Hematopoietic multipotent progenitor cell treated with erythropoietin and hydrocortisone succinate and interleukin-3 and kit ligand, for 4 days (in vitro differentiated cells): ENCODE measurements around the gene CCDC102A.

Source experiments
- DNase-seq: peaks from one replicate; pipeline ENCODE4 v3.0.0-alpha.2; 2015

Gene CCDC102A

DNA sequence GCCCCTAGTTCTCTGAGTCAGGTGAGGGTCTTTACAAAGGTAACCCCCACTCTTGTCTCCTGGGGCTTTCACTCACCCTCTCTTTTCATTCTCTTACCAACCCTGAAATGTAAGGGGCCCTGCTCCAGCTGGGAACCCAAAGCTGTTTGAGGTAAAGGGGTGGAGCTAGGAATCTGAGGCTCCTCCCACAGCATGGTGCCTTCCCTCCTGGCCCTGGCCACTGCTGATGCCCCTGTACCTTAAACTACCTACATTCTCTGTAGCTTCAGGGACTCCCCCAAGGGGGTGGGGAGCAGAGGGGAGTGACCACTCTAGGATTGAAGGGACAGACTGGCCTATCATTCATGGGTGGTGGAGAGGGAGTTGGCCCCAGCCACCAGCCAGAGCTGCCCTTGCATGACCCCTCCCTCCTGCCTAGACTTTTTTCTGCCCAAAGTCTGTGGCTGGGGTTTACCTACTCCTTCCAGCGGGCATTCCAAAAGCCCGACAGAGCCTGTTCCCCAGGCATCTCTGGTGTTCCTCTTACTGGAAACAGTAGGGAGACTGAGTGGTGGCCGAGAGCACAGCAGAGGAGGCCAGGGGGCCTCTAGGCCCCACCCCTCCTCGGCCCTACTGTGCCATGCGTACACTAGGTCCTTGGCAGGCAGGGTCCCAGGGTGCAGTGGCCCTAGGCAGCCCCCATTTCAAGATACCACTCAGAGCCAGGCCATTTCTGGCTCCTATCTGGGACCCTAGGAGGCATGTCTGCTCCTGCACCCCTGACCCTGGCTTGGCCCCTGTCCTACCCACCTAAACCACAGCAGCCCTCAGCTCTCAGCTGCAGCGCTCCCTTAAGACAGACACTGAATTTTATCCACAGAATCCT is 59.6 kb downstream of the CCDC102A start:
- DNase-seq = peak; percentile 39

DNA sequence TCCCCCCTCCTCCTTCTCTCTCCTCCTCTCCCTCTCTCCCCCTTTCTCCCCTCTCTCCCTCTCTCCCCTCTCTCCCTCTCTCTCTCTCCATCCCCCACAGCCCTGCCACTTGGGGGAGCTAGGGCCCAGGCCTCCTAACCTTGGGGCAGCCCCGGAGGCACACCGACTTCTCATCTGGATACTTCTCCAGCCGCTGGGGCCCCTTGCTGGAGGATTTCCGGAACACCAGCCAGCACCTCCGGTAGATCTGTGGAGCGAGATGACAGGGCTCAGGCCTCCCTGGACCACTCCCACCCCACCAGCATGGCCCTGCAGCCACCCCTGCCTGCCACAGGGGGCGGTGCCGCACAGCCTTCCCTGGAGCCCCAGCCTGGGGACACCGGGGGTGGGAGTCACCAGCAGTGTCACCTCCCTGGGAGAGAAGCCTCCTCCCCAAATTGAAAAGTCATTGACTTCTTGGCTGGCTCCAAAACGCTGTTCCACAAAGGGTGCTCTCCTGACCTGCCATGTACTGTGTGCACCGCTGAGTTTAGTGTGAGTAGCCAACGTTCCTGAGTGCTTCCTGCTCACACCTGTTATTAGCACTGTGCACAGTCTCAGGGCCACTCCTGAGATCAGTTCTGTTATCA is 60.5 kb downstream of the CCDC102A start:
- peak; percentile 93 for DNase-seq

DNA sequence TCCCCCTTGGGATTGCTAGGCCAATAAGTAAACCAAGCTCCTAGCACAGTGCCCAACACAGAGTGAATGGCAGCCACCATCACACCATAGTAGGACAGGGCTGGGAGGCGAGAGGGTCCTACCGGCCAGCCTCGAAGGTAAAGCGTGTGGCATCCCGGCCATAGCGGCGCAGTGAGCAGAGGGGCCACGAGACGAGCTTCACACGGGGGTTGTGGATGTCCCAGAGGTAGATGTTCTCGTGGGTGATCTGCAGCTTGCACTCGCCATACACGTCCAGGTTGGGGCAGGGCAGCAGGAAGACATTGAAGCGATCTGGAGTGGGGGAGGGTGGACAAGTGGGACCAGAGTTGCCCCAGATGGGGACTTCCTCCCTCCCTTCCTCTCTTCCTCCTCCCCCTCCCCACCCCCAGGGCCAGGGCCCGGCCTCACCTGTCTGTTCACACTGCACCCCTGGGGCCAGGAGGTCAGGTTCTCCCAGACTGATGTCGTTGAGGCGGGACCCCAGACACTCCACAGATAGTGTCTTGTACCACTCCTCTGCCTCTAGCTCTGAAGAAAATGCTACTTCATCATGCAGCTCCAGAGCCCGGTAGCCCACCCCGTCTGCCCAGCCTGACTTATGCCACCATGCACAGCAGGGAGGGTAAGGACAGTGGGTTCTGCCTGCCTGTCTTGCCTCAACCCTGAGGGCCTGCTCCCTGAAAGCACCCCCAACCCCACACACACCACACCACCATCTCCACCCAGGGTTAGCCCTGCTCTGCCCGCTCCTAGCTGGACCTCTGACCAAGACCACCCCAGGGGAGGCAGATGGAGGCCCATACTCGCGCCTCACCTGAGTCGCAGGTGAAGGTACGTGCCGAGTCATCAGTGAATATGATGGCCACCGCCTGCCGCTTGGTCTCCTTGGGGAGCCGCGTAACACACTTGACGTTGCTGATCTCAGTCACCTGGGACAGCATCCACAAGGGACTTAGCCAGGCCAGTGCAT is 61.4 kb downstream of the CCDC102A start:
- DNase-seq = no peak

- no peak for DNase-seq
Measured at GRCh38 chr16:57473906-57474305, 62.5 kb downstream of the CCDC102A start.

GRCh38 chr16:57473176-57473840 is 63.1 kb downstream of the CCDC102A start:
- DNase-seq = no peak

- DNase-seq = no peak
Measured at GRCh38 chr16:57472665-57473060, 63.7 kb downstream of the CCDC102A start.

DNA sequence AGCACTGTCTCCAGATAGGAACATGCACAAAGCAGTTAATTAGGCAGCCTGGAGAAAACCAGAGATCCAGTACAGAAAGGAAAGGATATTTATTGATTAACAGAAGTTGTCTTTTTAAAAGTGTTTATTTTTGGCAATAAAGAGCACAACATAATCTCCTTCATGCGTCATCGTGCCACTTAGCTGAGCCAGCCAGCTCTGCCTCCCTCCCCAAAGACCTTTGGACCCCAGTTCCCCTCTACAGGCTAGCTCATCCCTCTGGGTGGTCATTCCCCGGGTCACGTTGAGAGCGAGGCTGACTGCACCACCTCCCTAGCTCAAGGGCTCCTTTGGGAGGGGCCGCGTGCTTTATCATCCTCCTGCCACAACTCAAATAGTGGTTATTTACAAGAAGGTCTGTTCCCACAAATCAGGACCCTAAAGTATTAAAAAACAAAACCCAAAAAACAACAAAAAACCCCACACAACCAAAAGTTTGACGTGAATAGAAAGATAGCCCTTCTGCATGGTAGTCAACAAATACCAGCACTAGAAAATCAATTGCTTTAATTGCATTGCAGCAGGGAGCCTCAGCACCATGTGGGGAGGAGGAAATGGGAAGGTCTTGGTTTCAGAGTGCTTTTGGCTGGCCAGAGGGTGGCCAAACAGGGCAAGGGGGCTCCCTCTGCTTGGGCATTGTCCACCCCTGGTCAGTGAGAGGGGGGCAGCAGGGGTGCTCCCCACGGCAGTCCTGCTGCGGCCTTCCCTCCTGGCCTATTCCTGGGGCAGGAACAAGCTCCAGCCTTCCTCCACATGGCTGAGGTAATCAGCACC is 64.3 kb downstream of the CCDC102A start:
- DNase-seq = no peak

DNA sequence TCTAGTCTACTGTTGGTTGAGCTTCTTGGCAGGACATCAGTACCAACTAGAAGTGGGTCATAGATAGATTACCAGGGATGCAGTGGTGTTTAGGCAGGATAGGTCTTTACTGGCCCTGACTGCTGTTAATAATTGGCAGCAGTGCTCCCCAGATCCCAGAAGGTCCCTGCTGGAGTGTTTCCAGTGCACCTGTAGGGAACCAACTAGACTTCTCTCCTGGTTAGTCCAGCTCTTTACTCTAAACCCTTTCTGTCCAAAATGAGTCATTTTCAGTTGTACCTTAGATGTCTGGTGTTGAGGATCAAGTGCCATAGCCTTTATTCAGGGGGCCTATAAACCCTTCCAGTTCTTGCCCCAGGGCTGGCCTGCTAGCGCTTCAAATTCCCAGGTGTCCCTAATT is 65.2 kb downstream of the CCDC102A start:
- no peak for DNase-seq

GRCh38 chr16:57470711-57471110 is 65.7 kb downstream of the CCDC102A start:
- no peak for DNase-seq

DNA sequence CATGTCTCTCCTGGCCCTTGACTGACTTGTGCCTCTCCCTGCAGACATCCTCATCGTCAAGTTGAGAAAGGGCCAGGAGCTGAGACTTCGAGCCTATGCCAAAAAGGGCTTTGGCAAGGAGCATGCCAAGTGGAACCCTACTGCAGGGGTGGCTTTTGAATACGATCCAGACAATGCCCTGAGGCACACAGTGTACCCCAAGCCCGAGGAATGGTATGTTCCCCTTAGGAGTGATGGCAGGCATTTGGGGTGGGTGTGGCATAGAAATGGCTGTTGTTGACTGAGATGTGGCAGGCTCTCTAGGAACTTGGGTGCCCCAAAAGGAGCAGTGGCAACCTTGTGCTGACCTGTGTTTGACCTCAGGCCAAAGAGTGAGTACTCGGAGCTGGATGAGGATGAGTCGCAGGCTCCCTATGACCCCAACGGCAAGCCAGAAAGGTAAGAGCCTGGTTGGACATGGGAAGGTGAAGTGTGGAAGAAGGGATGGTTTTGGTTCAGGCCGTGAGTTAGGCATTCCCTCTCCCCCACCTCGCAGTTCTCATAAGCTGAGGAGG is 66.4 kb downstream of the CCDC102A start:
- no peak for DNase-seq

DNA sequence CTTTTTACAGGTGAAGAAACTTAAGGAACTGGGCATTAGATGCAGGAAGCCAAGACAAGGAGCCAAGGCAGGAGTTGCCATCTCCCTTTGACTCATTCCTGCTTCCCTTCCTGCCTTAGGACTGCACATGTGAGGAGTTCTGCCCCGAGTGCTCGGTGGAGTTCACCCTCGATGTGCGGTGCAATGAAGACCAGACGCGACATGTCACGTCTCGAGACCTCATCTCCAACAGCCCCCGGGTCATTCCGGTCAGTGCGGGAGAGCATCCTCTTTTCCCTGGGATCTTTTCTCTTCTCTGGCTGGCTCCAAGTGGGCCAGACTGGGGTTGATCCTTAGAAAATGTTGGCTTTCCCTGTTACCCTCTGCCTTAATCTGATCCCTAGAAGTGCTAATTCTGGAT is 67.3 kb downstream of the CCDC102A start:
- DNase-seq = no peak

DNA sequence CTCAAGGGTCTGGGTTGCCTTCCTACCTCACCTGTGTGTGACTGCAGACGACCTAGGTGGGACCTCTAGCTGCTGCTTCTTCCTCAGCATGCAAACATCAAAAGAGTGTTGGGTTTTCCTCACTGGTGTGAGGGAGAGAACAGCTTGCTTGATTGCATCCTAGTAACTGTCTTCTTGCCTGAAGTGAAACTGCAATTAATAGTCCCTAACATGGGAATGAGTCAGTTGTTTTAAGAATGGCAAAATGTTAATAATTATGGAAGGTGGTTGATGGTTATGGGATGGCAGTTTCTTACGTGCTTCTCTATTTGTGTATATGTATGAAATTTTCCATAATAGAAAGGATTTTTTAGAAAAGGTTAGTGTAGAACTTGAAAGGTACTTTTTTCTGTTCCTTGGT is 68.0 kb downstream of the CCDC102A start:
- DNase-seq = no peak

GRCh38 chr16:57464523-57464922 is 71.8 kb downstream of the CCDC102A start:
- DNase-seq = no peak

DNA sequence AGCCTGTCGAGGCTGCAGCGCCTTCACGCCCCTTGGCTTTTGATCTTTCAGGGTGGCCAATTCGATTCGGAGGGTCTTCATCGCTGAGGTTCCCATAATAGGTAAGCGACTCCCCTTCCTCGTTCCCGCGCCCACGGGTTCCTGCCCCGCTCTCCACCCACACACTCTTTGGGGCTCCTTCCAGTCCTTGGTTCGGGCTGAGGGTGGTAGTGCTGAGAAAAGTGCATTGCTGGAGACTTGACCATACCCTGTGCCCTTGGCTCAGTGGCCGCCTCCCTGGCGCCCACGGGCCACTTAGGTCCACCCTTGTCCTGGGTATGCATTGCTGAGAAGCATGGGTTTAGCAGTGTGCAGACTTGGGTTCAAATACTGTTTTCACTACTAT is 73.4 kb downstream of the CCDC102A start:
- no peak for DNase-seq

DNA sequence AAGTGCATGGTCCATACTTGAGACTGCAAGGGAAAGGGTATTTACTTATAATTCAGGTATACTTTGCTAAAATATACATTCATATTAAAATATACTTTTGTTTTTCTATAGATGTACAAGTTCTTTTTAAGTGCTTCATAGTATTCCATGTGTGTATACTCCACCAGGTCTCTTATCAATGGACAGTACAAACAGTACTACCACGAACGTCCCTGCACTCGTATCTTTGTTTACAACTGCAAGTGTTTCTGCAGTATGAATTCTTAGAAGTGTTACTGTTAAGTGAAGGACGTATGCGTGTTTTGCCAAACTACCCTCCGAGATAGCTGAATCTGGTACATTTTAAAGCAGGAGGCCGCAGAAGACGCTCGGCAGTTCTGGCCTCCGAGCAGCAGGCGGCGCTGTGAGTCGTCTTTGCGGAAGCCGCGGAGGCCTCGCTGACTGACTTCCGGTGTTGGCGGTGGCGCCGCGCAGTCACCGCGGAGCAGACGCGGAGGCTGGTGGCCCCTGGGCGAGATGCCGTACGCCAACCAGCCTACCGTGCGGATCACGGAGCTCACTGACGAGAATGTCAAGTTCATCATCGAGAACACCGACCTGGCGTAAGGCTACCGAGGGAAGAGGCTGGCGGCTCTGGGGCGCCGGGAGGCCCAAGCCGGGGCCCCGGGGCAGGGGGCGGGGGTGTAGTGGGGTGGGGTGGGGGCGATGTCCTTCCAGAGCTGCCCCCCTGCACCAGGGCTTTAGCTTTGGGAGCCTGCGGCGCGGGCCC is 74.0 kb downstream of the CCDC102A start, which contains the start of gene POLR2C:
POLR2C (plus strand) TSS at position 471 of the 769 bp plus-strand sequence; CDS start at position 517, 46 bp downstream.
- peak; percentile 95 for DNase-seq
